WTC11 (cell line): ENCODE measurements around the gene NCOA6. TPM values are rescaled to one million over a fixed set of nuclear protein-coding genes. Genes with fewer than 3 reads are reported as not detected.

Experiments
- CBFB ChIP-seq: sonication (generic); formaldehyde crosslinking; IDR thresholded peaks from 2 replicates; pipeline ENCODE4 v1.8.1; 2022; ENCODE audit warnings: mild to moderate bottlenecking, low read depth, missing genetic modification reagents
- EMX1 ChIP-seq: fragments of 250-450 bp; sonication (Bioruptor Pico); IDR thresholded peaks from 2 replicates; pipeline ENCODE4 v1.8.0; 2021; ENCODE audit warnings: mild to moderate bottlenecking
- ESRRA ChIP-seq: sonication (generic); formaldehyde crosslinking; IDR thresholded peaks from 2 replicates; pipeline ENCODE4 v1.8.1; 2022; ENCODE audit warnings: mild to moderate bottlenecking, missing genetic modification reagents, borderline replicate concordance
- FOXJ3 ChIP-seq: sonication (generic); formaldehyde crosslinking; IDR thresholded peaks from 2 replicates; pipeline ENCODE4 v1.9.0; 2021; ENCODE audit warnings: missing genetic modification reagents, mild to moderate bottlenecking, borderline replicate concordance
- FOXP1 ChIP-seq: sonication (generic); formaldehyde crosslinking; IDR thresholded peaks from 2 replicates; pipeline ENCODE4 v1.8.0; 2022; ENCODE audit warnings: missing genetic modification reagents, mild to moderate bottlenecking, moderate library complexity, borderline replicate concordance
- GRHL2 ChIP-seq: fragments of 250-450 bp; sonication (Bioruptor Pico); IDR thresholded peaks from 2 replicates; pipeline ENCODE4 v1.8.0; 2022; ENCODE audit warnings: mild to moderate bottlenecking, moderate library complexity; ENCODE audit not compliant: insufficient replicate concordance, severe bottlenecking
- MXD4 ChIP-seq: fragments of 250-450 bp; sonication (Bioruptor Pico); IDR thresholded peaks from 2 replicates; pipeline ENCODE4 v1.8.0; 2021; ENCODE audit warnings: mild to moderate bottlenecking, moderate library complexity, borderline replicate concordance
- NR2C2 ChIP-seq: sonication (generic); formaldehyde crosslinking; IDR thresholded peaks from 2 replicates; pipeline ENCODE4 v1.8.0; 2022; ENCODE audit warnings: mild to moderate bottlenecking, missing genetic modification reagents
- SMAD3 ChIP-seq: sonication (generic); formaldehyde crosslinking; IDR thresholded peaks from 2 replicates; pipeline ENCODE4 v1.8.0; 2022; ENCODE audit warnings: missing genetic modification reagents, mild to moderate bottlenecking, borderline replicate concordance
- ZBTB21 ChIP-seq: sonication (generic); formaldehyde crosslinking; IDR thresholded peaks from 2 replicates; pipeline ENCODE4 v1.8.1; 2023; ENCODE audit warnings: mild to moderate bottlenecking, missing genetic modification reagents, borderline replicate concordance
- ZNF219 ChIP-seq: sonication (generic); formaldehyde crosslinking; IDR thresholded peaks from 2 replicates; pipeline ENCODE4 v1.8.0; 2023; ENCODE audit warnings: missing genetic modification reagents, mild to moderate bottlenecking, borderline replicate concordance
- ZNF263 ChIP-seq: sonication (generic); formaldehyde crosslinking; IDR thresholded peaks from 2 replicates; pipeline ENCODE4 v1.8.1; 2022; ENCODE audit warnings: low read depth, mild to moderate bottlenecking, moderate library complexity, missing genetic modification reagents
- ZNF396 ChIP-seq: fragments of 250-450 bp; sonication (Bioruptor Pico); IDR thresholded peaks from 2 replicates; pipeline ENCODE4 v1.8.0; 2021; ENCODE audit warnings: mild to moderate bottlenecking, moderate library complexity, borderline replicate concordance
- ZNF416 ChIP-seq: fragments of 250-450 bp; sonication (Bioruptor Pico); IDR thresholded peaks from 2 replicates; pipeline ENCODE4 v1.9.0; 2021; ENCODE audit warnings: mild to moderate bottlenecking, inconsistent platforms
- total RNA-seq: library from RNA; stranded (reverse); gene quantifications from 3 replicates; pipeline ENCODE4 v1.2.3, GENCODE V29; 2021
- TF ChIP-seq, protein P1 (sequence below): sonication (generic); formaldehyde crosslinking; IDR thresholded peaks from 2 replicates; pipeline ENCODE4 v1.8.1; 2023; ENCODE audit warnings: mild to moderate bottlenecking, missing genetic modification reagents, borderline replicate concordance
- TF ChIP-seq, protein P2 (sequence below): fragments of 250-450 bp; sonication (Bioruptor Pico); IDR thresholded peaks from 2 replicates; pipeline ENCODE4 v1.9.0; 2021; ENCODE audit warnings: moderate library complexity, mild to moderate bottlenecking, inconsistent platforms, borderline replicate concordance
- TF ChIP-seq, protein P3 (sequence below): fragments of 250-450 bp; sonication (Bioruptor Pico); IDR thresholded peaks from 2 replicates; pipeline ENCODE4 v1.9.0; 2021; ENCODE audit warnings: mild to moderate bottlenecking
- TF ChIP-seq, protein P4 (sequence below): sonication (generic); formaldehyde crosslinking; IDR thresholded peaks from 2 replicates; pipeline ENCODE4 v1.8.1; 2022; ENCODE audit warnings: low read depth, missing genetic modification reagents, borderline replicate concordance
- TF ChIP-seq, protein P5 (sequence below): sonication (generic); formaldehyde crosslinking; IDR thresholded peaks from 2 replicates; pipeline ENCODE4 v1.8.1; 2023; ENCODE audit warnings: mild to moderate bottlenecking, moderate library complexity, missing genetic modification reagents
- TF ChIP-seq, protein P6 (sequence below): sonication (generic); formaldehyde crosslinking; IDR thresholded peaks from 2 replicates; pipeline ENCODE4 v1.8.1; 2022; ENCODE audit warnings: low read depth, mild to moderate bottlenecking, moderate library complexity, missing genetic modification reagents, borderline replicate concordance
- TF ChIP-seq, protein P7 (sequence below): fragments of 250-450 bp; sonication (Bioruptor Pico); conservative IDR thresholded peaks from 2 replicates; pipeline ENCODE4 v1.9.0; 2021; ENCODE audit warnings: mild to moderate bottlenecking
- TF ChIP-seq, protein P8 (sequence below): sonication (generic); formaldehyde crosslinking; IDR thresholded peaks from 2 replicates; pipeline ENCODE4 v1.8.0; 2023; ENCODE audit warnings: mild to moderate bottlenecking, missing genetic modification reagents

The NCOA6 gene
- total RNA-seq, 1 experiment from 2014 or later: 10.1 TPM

DNA sequence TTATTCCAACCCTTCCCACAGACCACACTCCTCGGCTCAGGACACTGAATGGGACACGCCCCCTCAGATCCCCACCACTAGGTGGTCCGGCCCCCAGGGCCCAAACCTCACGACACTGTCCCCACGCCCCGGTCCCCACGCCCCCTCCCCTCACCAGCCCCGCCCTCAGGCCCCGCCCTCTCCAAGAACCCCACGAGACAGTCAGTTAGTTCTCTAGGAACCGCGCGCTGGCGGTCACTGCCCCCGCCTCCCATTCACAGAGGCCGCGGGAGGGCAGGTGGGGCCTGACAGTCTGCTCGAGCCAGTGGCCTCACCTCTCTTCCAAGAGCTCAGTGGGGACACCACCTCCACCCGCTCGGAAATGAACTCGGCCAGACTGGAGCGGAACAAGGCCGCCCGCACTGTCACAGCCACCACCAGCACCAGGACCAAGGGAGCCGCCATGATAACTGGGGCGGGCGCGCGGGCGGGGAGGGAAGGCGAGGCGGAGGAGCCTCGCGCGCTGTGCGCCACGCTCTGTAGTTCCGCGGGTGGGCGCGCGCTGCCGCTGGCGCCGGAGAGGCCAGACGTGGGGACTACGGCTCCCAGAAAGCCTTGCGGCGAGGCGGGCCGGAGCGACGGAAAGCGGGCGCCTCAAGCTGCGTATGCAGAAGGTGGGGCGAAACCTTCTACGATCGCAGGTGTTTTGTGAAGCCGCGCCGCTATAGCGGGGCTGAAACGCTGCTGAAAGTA lies 148.6 kb downstream of the NCOA6 start, which contains the start of gene PIGU (continued):
- 0 out of 2 replicates have a peak, but pooled peaks have one; percentile 20 for TF ChIP-seq FOXP1 (CRISPR knock-in tag)
- TF ChIP-seq ZNF416 (CRISPR knock-in tag): no peak
- TF ChIP-seq, protein P1, sequence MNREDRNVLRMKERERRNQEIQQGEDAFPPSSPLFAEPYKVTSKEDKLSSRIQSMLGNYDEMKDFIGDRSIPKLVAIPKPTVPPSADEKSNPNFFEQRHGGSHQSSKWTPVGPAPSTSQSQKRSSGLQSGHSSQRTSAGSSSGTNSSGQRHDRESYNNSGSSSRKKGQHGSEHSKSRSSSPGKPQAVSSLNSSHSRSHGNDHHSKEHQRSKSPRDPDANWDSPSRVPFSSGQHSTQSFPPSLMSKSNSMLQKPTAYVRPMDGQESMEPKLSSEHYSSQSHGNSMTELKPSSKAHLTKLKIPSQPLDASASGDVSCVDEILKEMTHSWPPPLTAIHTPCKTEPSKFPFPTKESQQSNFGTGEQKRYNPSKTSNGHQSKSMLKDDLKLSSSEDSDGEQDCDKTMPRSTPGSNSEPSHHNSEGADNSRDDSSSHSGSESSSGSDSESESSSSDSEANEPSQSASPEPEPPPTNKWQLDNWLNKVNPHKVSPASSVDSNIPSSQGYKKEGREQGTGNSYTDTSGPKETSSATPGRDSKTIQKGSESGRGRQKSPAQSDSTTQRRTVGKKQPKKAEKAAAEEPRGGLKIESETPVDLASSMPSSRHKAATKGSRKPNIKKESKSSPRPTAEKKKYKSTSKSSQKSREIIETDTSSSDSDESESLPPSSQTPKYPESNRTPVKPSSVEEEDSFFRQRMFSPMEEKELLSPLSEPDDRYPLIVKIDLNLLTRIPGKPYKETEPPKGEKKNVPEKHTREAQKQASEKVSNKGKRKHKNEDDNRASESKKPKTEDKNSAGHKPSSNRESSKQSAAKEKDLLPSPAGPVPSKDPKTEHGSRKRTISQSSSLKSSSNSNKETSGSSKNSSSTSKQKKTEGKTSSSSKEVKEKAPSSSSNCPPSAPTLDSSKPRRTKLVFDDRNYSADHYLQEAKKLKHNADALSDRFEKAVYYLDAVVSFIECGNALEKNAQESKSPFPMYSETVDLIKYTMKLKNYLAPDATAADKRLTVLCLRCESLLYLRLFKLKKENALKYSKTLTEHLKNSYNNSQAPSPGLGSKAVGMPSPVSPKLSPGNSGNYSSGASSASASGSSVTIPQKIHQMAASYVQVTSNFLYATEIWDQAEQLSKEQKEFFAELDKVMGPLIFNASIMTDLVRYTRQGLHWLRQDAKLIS (CRISPR knock-in tag): no peak
- TF ChIP-seq ZNF219 (CRISPR knock-in tag): no peak
- TF ChIP-seq, protein P2, sequence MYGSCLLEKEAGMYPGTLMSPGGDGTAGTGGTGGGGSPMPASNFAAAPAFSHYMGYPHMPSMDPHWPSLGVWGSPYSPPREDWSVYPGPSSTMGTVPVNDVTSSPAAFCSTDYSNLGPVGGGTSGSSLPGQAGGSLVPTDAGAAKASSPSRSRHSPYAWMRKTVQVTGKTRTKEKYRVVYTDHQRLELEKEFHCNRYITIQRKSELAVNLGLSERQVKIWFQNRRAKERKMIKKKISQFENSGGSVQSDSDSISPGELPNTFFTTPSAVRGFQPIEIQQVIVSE (CRISPR knock-in tag): no peak
- no peak for TF ChIP-seq EMX1
- TF ChIP-seq ESRRA (CRISPR knock-in tag): no peak
- TF ChIP-seq CBFB (CRISPR knock-in tag): no peak
- TF ChIP-seq, protein P3, sequence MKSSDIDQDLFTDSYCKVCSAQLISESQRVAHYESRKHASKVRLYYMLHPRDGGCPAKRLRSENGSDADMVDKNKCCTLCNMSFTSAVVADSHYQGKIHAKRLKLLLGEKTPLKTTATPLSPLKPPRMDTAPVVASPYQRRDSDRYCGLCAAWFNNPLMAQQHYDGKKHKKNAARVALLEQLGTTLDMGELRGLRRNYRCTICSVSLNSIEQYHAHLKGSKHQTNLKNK (CRISPR knock-in tag): no peak
- TF ChIP-seq, protein P4, sequence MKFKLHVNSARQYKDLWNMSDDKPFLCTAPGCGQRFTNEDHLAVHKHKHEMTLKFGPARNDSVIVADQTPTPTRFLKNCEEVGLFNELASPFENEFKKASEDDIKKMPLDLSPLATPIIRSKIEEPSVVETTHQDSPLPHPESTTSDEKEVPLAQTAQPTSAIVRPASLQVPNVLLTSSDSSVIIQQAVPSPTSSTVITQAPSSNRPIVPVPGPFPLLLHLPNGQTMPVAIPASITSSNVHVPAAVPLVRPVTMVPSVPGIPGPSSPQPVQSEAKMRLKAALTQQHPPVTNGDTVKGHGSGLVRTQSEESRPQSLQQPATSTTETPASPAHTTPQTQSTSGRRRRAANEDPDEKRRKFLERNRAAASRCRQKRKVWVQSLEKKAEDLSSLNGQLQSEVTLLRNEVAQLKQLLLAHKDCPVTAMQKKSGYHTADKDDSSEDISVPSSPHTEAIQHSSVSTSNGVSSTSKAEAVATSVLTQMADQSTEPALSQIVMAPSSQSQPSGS: no peak
- no peak for TF ChIP-seq SMAD3 (CRISPR knock-in tag)
- TF ChIP-seq, protein P5, sequence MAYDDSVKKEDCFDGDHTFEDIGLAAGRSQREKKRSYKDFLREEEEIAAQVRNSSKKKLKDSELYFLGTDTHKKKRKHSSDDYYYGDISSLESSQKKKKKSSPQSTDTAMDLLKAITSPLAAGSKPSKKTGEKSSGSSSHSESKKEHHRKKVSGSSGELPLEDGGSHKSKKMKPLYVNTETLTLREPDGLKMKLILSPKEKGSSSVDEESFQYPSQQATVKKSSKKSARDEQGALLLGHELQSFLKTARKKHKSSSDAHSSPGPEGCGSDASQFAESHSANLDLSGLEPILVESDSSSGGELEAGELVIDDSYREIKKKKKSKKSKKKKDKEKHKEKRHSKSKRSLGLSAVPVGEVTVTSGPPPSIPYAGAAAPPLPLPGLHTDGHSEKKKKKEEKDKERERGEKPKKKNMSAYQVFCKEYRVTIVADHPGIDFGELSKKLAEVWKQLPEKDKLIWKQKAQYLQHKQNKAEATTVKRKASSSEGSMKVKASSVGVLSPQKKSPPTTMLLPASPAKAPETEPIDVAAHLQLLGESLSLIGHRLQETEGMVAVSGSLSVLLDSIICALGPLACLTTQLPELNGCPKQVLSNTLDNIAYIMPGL (CRISPR knock-in tag): peak; percentile 50; the same call in 1 of the 2 replicates
- TF ChIP-seq, protein P6, sequence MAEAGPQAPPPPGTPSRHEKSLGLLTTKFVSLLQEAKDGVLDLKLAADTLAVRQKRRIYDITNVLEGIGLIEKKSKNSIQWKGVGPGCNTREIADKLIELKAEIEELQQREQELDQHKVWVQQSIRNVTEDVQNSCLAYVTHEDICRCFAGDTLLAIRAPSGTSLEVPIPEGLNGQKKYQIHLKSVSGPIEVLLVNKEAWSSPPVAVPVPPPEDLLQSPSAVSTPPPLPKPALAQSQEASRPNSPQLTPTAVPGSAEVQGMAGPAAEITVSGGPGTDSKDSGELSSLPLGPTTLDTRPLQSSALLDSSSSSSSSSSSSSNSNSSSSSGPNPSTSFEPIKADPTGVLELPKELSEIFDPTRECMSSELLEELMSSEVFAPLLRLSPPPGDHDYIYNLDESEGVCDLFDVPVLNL (CRISPR knock-in tag): no peak
- TF ChIP-seq ZNF396 (CRISPR knock-in tag): no peak
- TF ChIP-seq ZNF263 (CRISPR knock-in tag): no peak; the same call in 1 of the 2 replicates
- TF ChIP-seq GRHL2: no peak
- TF ChIP-seq ZBTB21 (CRISPR knock-in tag): no peak
- no peak for TF ChIP-seq MXD4
- TF ChIP-seq, protein P7, sequence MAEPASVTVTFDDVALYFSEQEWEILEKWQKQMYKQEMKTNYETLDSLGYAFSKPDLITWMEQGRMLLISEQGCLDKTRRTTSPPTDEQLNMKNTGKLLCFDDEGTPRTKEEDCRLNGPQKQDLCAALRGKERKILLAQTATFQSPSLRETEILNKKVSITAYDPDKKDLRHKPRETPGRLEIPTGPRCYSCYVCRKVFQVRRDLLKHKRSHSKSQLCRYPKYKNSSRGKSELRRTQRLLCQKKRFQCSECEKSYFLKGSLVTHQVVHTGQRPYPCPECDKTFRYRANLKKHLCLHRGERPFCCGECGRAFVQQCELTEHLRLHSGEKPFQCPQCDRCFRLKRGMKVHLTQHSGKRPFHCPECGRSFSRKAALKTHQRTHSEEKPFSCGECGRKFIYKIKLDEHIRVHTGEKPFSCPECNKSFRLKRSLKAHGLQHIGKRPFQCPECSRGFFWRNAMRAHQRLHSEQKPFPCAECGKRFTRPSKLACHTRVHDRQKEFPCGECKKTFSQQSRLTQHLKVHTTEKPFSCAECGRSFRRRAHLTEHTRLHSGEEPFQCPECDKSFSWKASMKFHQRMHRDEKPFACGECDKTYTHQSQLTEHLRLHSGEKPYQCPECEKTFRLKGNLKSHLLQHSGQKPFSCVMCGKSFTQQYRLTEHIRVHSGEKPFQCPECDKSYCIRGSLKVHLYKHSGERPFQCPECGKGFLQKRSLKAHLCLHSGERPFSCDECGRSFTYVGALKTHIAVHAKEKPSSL (CRISPR knock-in tag): no peak
- TF ChIP-seq NR2C2: no peak
- TF ChIP-seq, protein P8, sequence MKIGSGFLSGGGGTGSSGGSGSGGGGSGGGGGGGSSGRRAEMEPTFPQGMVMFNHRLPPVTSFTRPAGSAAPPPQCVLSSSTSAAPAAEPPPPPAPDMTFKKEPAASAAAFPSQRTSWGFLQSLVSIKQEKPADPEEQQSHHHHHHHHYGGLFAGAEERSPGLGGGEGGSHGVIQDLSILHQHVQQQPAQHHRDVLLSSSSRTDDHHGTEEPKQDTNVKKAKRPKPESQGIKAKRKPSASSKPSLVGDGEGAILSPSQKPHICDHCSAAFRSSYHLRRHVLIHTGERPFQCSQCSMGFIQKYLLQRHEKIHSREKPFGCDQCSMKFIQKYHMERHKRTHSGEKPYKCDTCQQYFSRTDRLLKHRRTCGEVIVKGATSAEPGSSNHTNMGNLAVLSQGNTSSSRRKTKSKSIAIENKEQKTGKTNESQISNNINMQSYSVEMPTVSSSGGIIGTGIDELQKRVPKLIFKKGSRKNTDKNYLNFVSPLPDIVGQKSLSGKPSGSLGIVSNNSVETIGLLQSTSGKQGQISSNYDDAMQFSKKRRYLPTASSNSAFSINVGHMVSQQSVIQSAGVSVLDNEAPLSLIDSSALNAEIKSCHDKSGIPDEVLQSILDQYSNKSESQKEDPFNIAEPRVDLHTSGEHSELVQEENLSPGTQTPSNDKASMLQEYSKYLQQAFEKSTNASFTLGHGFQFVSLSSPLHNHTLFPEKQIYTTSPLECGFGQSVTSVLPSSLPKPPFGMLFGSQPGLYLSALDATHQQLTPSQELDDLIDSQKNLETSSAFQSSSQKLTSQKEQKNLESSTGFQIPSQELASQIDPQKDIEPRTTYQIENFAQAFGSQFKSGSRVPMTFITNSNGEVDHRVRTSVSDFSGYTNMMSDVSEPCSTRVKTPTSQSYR (CRISPR knock-in tag): no peak
- no peak for TF ChIP-seq FOXJ3 (CRISPR knock-in tag)
